ENCODE data around the gene ELF2.

DNA sequence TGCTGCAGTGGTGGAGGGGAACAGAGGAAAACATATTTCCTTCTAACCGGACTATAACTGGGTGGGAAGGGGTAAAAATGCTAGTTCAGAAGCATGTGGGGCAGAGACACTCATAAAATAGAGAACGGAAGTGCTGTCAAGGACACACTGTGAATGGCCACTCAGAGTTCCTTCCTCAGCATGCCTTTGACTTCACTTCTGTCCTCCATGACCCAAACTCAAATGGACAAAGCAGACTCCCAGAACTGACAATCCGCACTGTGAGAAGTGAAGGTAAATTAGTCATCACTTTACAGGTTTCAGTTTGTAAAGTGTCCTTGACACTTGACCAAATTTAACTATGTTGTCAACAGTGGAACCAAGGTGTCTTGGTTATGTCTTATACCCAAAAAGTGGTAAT is 30.2 kb upstream of the ELF2 start:
- TF ChIP-seq CTCF (IDR thresholded peaks at IDR 0.05) (no peak), POLR2AphosphoS5 (IDR thresholded peaks at IDR 0.05; ENCODE audit: insufficient read depth in 1 of 2, low read depth in 1 of 2) (no peak)

Measured in vagina (tissue), 2 donors.